NCI-H2107 treated with DMSO at 0.1 percent for 48 hours (cell line): ENCODE data around the gene NLRP14.

Source experiments
- DNase-seq: peaks from one replicate; lab custom pipeline; 2025; ENCODE audit not compliant: unreplicated experiment; lab: John Stamatoyannopoulos, UW

NLRP14 gene

DNA sequence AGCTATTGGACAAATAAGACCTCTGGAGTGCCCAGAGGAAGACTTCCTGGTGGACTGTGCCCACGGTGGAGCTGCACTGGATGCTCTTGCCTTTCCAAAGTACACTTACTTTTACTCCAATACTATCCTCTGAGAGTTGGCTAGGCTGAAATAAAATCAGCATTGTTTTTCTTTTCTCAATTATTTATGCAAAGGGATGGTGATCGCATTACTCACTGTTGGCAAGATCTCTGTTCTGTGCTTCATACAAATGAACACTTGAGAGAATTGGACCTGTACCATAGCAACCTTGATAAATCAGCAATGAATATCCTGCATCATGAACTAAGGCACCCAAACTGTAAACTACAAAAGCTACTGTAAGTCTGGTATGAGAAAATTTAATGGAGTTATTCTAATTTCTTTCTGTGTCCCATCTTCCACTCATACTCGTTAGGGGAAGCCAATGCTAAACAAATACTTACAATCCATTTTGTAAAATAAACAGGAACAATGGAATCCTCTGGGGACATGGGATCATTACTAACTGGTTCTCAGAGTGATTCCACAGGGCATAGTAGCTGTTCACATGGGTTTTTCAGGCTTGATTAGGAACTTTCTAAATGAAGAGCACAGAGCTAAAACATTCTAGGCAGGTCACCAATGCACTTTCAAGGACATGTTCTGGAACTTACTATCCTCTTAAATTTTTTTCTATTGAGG, 26.3 kb downstream of the NLRP14 start:
- DNase-seq, result no peak

DNA sequence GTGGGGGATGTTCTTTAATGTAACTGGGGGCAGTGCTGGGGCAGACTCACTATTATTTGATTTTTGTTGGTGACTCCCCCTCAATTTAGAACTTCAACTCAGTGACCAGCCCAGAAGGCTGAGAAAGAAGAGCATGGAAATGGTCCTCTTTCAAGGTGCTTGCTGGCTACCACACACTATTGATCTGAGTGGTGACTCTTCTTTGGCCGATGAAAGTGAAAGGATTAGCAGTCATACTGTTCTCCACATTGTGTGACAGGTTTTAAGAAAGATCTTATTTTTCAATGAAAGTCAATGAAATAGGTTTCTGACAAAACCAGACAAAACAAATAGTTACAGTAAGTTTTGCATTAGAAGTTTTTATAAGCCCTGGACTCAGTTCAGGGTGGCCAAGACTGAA, 29.9 kb downstream of the NLRP14 start:
- DNase-seq, result no peak

DNA sequence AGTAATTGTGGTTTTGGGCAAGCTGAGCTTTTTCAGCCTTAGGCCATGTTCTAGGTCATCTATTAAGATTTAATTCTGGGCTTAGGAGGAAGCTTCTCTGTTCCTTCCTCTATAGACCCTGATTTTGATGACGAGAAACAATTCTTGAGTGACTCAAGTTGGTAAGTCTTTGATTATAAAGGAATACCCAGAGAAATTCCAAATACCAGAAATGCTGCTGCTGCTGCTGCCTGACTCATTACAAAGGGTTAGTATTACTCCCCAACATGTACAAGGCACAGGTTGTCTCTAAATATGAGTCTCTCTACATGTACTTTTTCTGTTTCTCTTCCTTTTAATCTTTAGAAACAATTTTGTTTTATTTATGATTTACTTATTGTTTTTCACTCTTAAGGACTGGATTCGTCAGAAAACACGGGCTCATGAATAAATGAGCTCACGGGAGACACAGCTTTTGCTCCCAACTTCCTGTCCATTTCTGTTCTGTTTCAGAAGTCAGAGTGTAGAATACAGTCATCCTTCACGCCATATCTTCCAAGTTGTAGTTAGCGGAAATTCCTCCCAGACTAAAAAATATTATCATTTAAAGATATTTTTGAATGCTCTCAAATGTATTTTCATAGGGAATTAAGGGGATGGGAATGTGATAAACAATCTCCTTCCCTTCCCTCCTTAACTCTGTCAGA, 36.7 kb downstream of the NLRP14 start:
- DNase-seq, result no peak

DNA sequence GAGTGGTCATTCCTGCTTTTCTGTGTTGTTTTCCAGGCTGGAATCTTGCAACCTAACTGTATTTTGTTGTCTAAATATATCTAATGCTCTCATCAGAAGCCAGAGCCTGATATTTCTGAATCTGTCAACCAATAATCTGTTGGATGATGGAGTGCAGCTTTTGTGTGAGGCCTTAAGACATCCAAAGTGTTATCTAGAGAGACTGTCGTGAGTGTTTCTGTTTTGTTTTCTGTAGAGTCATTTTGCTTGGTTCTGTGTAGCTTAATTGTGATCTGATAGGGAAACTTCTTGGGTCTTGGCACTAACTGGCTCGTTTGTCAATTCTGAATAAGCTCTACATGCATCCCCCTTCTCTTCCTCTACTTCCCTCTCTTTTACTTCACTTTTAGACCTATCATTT, 37.4 kb downstream of the NLRP14 start:
- no peak for DNase-seq

DNA sequence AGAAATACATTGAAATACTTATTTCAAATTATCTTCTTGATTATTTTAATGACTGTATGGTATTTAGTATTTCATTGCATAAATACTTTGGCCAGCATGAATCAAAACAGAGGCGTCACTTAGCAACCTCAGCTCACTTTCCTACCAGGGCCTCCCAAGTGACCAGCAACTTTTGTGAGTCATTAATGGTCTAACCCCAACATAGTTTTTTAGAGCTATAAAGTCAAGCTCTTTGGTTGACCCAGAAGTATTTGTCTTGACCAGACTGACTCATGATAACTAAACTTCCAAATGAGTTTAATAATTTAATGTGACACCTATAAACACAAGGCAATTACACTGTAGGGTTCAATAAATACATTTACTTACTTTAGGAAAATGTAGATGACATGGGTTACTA, 40.6 kb downstream of the NLRP14 start:
- DNase-seq, result no peak

DNA sequence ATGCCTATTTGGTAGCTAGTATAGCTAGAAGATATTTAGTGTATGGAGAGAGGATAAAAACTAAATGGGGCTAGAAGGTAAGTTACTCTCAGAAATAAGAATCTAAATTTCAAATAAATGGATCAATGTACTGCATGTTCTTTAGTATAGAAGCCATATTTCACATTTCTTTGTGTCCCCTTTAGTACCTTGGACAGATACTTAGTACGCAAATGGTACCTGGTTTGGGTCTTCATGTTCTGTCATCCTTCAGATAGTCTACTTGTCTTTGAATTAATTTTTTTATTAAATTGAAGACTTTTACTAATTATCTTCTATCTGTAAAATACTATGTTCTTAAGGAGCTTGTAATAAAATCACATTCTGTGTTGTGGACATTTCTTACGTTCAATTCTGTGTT, 42.3 kb downstream of the NLRP14 start:
- no peak for DNase-seq

DNA sequence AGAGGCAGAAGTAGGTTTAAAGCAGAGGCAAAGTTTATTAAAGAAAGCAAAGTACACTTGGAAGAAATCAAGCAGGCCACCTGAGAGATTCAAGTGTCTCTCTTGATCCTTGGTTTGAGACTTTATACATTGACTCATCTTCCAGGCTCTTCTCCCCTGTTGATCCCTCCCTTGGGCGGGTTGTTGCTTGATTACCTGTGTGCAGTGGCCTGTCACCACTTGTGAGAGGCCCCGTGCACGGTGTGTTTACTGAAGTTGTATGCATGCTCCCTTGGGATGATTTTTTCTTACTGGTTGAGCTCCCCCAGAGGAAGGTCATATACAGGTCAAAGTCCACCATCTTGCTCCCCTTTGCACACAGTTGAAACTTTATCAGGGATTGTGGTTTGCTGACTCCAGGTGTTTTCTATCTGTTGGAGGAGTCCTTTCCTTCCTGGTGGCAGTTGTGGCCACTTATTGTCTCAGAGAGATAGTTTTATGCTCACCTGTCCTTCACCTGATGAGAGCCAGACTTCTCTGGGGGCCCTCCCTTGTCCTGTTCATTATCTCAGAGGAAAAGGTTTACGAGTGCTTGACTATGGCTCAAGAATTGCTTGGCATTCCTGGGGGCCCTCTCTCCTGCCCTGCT, 52.2 kb downstream of the NLRP14 start:
- peak; percentile 5 for DNase-seq

DNA sequence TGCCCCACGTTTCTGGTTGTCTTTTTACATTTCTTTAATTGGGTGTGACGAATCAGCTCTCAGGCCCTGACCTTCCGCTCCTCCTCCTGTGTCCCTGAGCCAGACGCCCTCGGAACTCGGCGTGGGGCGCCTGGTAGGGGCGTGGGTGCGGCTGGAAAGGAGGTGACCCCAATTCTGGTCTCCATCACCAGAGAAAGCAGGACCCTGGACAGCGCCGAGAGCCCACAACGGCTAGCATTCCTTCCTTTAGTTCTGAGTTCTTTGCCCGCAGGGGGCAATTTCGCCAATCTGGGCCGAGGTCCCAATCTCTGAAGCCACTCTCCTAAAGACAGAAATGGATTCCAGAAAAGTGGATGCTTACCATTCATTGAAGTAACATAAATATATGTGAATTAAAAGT, 56.8 kb downstream of the NLRP14 start:
- DNase-seq, result no peak

DNA sequence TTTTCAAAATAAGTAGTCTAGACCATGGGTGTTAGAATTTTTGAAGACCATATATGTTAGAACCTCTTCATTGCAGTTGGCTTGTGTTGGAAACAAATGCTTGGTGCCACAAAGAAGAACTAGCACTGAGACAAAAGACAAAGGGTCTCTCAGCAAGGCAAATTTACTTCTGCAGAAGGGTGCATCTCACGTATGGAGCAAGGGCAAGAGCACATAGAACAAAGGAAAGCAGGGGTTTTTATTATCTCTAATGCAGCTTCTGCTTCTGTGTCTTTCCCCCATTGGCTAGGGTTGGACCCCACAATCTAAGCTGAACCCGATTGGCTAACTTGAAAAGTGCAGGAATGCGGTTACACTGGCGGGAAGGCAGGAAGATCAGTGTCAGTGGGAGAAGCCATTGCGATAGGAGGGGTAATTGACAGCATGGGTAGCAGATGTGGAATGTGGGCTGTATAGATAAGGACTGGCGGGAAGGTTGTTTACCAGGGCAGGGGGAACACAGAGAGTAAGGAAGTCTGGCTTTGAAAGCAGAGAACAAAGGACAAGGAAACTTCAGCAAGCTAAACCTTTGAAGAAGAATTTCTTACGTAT, 59.4 kb downstream of the NLRP14 start:
- DNase-seq, result no peak

DNA sequence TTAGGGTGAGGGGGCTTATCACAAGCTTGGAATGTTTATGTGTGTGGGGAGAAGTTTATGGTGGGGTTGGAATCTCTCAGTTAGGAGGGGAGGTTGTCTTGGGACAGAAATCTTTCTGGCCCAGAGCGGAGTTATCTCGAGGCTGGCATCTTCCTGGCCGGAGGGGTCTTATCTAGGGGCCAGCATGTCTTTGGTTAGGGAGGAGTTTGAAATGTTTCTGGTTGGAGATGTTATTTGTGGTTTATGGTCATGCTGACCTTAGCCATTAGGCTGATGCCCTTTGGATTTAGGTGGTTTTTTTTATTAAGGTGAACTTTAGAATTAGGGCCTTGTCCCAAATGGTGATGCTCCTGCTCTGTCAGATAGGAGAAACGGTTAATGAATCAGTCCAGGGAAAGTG, 60.6 kb downstream of the NLRP14 start:
- no peak for DNase-seq

DNA sequence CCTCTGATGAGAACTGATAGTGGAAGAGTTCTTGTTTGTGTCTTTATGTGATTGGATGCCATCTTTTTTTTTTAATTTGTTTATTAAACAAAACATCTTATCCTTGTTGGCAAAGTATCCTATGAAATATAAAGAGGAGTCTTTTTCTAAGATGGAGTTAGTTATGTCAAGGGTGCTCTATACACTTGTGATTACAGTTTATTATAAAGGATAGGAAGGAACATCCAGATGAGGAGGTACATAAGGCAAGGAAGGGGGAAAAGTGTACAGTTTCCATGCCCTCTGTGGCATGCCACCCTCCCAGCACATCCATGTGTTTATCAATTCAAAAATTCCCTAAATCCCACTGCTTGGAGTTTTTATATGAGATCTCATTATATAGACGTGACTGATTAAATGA, 61.2 kb downstream of the NLRP14 start:
- no peak for DNase-seq

DNA sequence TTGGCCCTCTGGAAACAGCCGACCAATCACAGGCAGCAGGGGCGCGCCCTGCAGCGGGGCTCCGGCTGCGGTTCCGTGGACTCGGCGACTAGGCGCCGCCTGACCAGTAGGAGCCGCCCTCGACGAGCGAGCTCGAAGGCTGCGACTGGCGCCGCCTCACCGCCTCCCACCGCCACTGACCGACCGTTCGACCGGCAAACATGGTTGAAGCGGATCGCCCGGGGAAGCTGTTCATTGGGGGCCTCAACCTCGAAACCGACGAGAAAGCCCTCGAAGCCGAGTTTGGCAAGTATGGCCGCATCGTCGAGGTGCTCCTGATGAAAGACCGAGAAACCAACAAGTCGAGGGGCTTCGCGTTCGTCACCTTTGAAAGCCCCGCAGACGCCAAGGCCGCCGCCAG, 68.6 kb downstream of the NLRP14 start, which contains the start of gene RBMXL2:
TSS of gene RBMXL2 (plus strand) at position 78 of the 400 bp plus-strand sequence. CDS start at position 201, 123 bp downstream.
- no peak for DNase-seq

DNA sequence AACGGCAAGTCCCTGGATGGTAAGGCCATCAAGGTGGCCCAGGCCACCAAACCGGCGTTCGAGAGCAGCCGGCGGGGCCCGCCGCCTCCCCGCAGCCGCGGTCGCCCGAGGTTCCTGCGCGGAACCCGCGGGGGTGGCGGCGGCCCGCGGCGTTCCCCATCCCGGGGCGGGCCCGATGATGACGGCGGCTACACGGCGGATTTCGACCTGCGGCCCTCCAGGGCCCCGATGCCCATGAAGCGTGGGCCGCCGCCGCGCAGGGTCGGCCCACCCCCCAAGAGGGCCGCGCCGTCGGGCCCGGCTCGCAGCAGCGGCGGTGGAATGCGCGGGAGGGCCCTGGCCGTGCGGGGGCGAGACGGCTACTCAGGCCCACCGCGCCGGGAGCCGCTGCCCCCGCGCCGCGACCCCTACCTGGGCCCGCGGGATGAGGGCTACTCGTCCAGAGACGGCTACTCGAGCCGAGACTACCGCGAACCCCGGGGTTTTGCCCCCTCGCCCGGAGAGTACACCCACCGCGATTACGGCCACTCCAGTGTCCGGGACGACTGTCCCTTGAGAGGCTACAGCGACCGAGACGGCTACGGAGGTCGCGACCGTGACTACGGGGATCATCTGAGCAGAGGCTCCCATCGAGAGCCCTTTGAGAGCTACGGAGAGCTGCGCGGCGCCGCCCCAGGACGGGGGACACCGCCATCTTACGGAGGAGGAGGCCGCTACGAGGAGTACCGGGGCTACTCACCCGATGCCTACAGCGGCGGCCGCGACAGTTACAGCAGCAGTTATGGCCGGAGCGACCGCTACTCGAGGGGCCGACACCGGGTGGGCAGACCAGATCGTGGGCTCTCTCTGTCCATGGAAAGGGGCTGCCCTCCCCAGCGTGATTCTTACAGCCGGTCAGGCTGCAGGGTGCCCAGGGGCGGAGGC, 69.3 kb downstream of the NLRP14 start:
- DNase-seq, result no peak

DNA sequence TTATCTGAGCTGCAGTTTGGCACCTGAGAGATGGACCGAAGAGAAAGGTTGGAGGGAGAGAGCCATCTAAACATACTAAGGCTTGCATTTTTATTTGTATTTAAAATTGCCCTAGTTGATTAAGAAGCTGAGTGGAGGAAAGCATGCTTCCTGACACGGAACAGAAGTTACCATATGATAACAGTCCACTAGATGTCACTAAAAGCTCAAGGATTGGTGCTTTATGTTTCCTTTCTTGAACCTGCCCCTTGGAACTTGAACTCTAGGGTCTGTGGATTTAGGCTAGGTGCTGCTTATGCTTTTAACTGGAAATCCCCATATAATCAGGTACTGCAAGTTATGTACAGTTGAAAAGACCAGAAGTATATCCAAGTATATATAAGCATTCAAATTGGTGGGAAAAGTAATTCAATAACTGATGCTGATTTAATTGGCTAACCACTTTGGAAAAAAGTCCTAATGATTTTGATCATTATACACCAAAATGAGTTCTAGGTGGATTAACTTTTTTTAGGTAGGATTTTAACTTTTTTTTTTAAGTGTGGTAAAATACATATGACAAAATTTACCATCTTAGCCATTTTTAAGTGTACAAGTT, 78.1 kb downstream of the NLRP14 start:
- peak; percentile 14 for DNase-seq

DNA sequence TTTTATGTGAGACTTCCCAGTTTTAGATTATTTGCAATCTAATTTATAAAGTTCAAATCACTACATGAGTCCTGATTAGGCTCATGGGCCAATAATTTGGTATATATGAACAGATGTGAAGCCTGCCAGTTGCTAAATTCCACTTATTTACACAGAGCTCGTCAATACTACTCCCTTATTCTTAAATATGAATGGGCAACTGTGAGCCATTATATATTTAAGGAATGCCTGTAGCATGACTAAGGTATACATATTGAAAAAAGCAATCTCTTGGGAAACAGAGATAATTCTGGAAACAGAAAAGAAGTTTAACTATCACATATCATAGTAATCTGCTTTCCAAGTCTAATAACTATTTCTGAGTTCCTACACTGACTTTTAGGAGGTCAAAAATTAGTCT, 95.5 kb downstream of the NLRP14 start:
- DNase-seq, result no peak

DNA sequence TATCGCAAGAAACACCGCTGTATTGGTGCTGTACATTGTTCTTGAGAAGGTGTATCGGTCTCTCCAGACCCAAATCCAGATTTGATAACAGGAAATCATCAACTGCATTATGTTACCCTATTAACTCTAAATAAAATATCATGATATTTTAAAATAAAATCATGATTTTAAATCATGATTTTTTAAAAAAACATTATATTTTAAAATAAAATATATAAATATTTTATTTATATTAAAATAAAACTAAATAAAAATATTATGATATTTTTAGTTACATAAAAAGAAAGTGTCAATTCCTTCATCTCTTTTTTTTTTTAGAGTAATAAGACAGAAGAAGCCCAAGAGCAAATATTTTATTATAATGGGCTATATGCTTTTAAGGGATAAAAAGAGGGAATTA, 96.1 kb downstream of the NLRP14 start:
- no peak for DNase-seq
